ENCODE measurements around the gene WWC1.
"Not testable (repeated sequence)": the region's sequence is repeated elsewhere in the genome, so short reads cannot be mapped to it uniquely, and the experiment has no call there.

Gene WWC1

GRCh38 chr5:168434001-168434400 lies 142.6 kb downstream of the WWC1 start:
- DNase-seq (ENCODE audit: low read depth in 2 of 2, low spot score in 1 of 2): no peak

GRCh38 chr5:168434746-168435321 lies 143.4 kb downstream of the WWC1 start:
- DNase-seq (ENCODE audit: low read depth in 2 of 2, low spot score in 1 of 2): no peak

- DNase-seq (ENCODE audit: low read depth in 2 of 2, low spot score in 1 of 2): not testable (repeated sequence)
Observed at GRCh38 chr5:168435340-168435739, 143.9 kb downstream of the WWC1 start.

GRCh38 chr5:168438349-168438748 lies 146.9 kb downstream of the WWC1 start:
- DNase-seq (ENCODE audit: low read depth in 2 of 2, low spot score in 1 of 2): no peak

- no peak for DNase-seq (ENCODE audit: low read depth in 2 of 2, low spot score in 1 of 2)
Observed at GRCh38 chr5:168443533-168443932, 152.1 kb downstream of the WWC1 start.

- DNase-seq (ENCODE audit: low read depth in 2 of 2, low spot score in 1 of 2): no peak
Observed at GRCh38 chr5:168443950-168444700, 152.7 kb downstream of the WWC1 start.

GRCh38 chr5:168446983-168447619 lies 155.7 kb downstream of the WWC1 start:
- DNase-seq (ENCODE audit: low read depth in 2 of 2, low spot score in 1 of 2): no peak

GRCh38 chr5:168447808-168448207 lies 156.4 kb downstream of the WWC1 start:
- no peak for DNase-seq (ENCODE audit: low read depth in 2 of 2, low spot score in 1 of 2)

- no peak for DNase-seq (ENCODE audit: low read depth in 2 of 2, low spot score in 1 of 2)
Observed at GRCh38 chr5:168449166-168449565, 157.7 kb downstream of the WWC1 start.

GRCh38 chr5:168451565-168451964 lies 160.1 kb downstream of the WWC1 start:
- no peak for DNase-seq (ENCODE audit: low read depth in 2 of 2, low spot score in 1 of 2)

GRCh38 chr5:168455201-168455600 lies 163.8 kb downstream of the WWC1 start:
- DNase-seq (ENCODE audit: low read depth in 2 of 2, low spot score in 1 of 2): no peak

- no peak for DNase-seq (ENCODE audit: low read depth in 2 of 2, low spot score in 1 of 2)
Observed at GRCh38 chr5:168457542-168457941, 166.1 kb downstream of the WWC1 start.

- DNase-seq (ENCODE audit: low read depth in 2 of 2, low spot score in 1 of 2): no peak
Observed at GRCh38 chr5:168460606-168461005, 169.2 kb downstream of the WWC1 start.

- no peak for DNase-seq (ENCODE audit: low read depth in 2 of 2, low spot score in 1 of 2)
Observed at GRCh38 chr5:168463081-168463480, 171.6 kb downstream of the WWC1 start.

- no peak for DNase-seq (ENCODE audit: low read depth in 2 of 2, low spot score in 1 of 2)
Observed at GRCh38 chr5:168464214-168464613, 172.8 kb downstream of the WWC1 start.

- no peak for DNase-seq (ENCODE audit: low read depth in 2 of 2, low spot score in 1 of 2)
Observed at GRCh38 chr5:168464641-168465040, 173.2 kb downstream of the WWC1 start.

GRCh38 chr5:168467755-168468330 lies 176.4 kb downstream of the WWC1 start:
- no peak for DNase-seq (ENCODE audit: low read depth in 2 of 2, low spot score in 1 of 2)

GRCh38 chr5:168468836-168469235 lies 177.4 kb downstream of the WWC1 start:
- DNase-seq (ENCODE audit: low read depth in 2 of 2, low spot score in 1 of 2): no peak

- DNase-seq (ENCODE audit: low read depth in 2 of 2, low spot score in 1 of 2): no peak
Observed at GRCh38 chr5:168469816-168470215, 178.4 kb downstream of the WWC1 start.

GRCh38 chr5:168471785-168472184 lies 180.3 kb downstream of the WWC1 start:
- no peak for DNase-seq (ENCODE audit: low read depth in 2 of 2, low spot score in 1 of 2)

- no peak for DNase-seq (ENCODE audit: low read depth in 2 of 2, low spot score in 1 of 2)
Observed at GRCh38 chr5:168472329-168472728, 180.9 kb downstream of the WWC1 start.

GRCh38 chr5:168474319-168474718 lies 182.9 kb downstream of the WWC1 start:
- DNase-seq (ENCODE audit: low read depth in 2 of 2, low spot score in 1 of 2): no peak
